GM19328 (cell line): ENCODE measurements around the gene PLEKHG3.

Source experiments
- ATAC-seq: cut with Tn5 transposase; IDR thresholded peaks from one replicate; pipeline ENCODE4 v1.9.1; 2021; ENCODE audit warnings: mild to moderate bottlenecking, moderate library complexity; ENCODE audit not compliant: unreplicated experiment

Gene PLEKHG3

GRCh38 chr14:64725879-64726584 lies 21.8 kb downstream of the PLEKHG3 start:
- ATAC-seq, result no peak

- ATAC-seq, result no peak
These were observed 22.3 kb downstream of the PLEKHG3 start for GRCh38 chr14:64726585-64726890.

- ATAC-seq, result no peak
These were observed 23.4 kb downstream of the PLEKHG3 start for GRCh38 chr14:64727551-64728071.

- no peak for ATAC-seq
These were observed 23.9 kb downstream of the PLEKHG3 start for GRCh38 chr14:64728106-64728505.

GRCh38 chr14:64728856-64729255 lies 24.6 kb downstream of the PLEKHG3 start:
- ATAC-seq, result no peak

GRCh38 chr14:64729386-64730060 lies 25.3 kb downstream of the PLEKHG3 start:
- ATAC-seq, result no peak

GRCh38 chr14:64730061-64730440 lies 25.8 kb downstream of the PLEKHG3 start:
- ATAC-seq, result no peak

GRCh38 chr14:64730681-64731080 lies 26.5 kb downstream of the PLEKHG3 start:
- ATAC-seq, result no peak

GRCh38 chr14:64731141-64731581 lies 26.9 kb downstream of the PLEKHG3 start:
- no peak for ATAC-seq

- no peak for ATAC-seq
These were observed 27.8 kb downstream of the PLEKHG3 start for GRCh38 chr14:64732066-64732465.

GRCh38 chr14:64732536-64733120 lies 28.4 kb downstream of the PLEKHG3 start:
- ATAC-seq, result no peak

- no peak for ATAC-seq
These were observed 29.1 kb downstream of the PLEKHG3 start for GRCh38 chr14:64733321-64733720.

GRCh38 chr14:64733899-64734298 lies 29.7 kb downstream of the PLEKHG3 start:
- ATAC-seq, result no peak

- ATAC-seq, result no peak
These were observed 30.8 kb downstream of the PLEKHG3 start for GRCh38 chr14:64734990-64735389.

GRCh38 chr14:64736271-64737169 lies 32.3 kb downstream of the PLEKHG3 start:
- ATAC-seq, result no peak

- ATAC-seq, result no peak
These were observed 33.4 kb downstream of the PLEKHG3 start for GRCh38 chr14:64737391-64738280.

GRCh38 chr14:64738281-64738804 lies 34.1 kb downstream of the PLEKHG3 start:
- ATAC-seq, result no peak

- ATAC-seq, result no peak
These were observed 37.0 kb downstream of the PLEKHG3 start for GRCh38 chr14:64741200-64741599.

- no peak for ATAC-seq
These were observed 37.7 kb downstream of the PLEKHG3 start for GRCh38 chr14:64741961-64742360.

- no peak for ATAC-seq
These were observed 38.8 kb downstream of the PLEKHG3 start for GRCh38 chr14:64743061-64743460.
